K562 (cell line): ENCODE measurements around the gene MDK. TPM values are rescaled to one million over a fixed set of nuclear protein-coding genes. Genes with fewer than 3 reads are reported as not detected.
A peak's percentile ranks its signal among the peaks of the same experiment; 100 is the strongest.

Experiments
- ATF6 ChIP-seq: sonication (generic); formaldehyde crosslinking; IDR thresholded peaks from 2 replicates; pipeline ENCODE4 v1.4.0; 2020; ENCODE audit warnings: mild to moderate bottlenecking, missing genetic modification reagents
- CREB5 ChIP-seq: fragments of 250-450 bp; sonication (Bioruptor Pico); IDR thresholded peaks from 2 replicates; pipeline ENCODE4 v1.5.0; 2020; ENCODE audit warnings: mild to moderate bottlenecking
- CREBBP ChIP-seq: IDR thresholded peaks from one replicate; pipeline ENCODE4 v1.6.1; 2012; ENCODE audit warnings: low read depth, mild to moderate bottlenecking, control low read depth, inconsistent platforms, low read length
- DACH1 ChIP-seq: fragments of 450-650 bp; IDR thresholded peaks from 2 replicates; pipeline ENCODE4 v1.6.1; 2018; ENCODE audit not compliant: partially characterized antibody
- E2F3 ChIP-seq: fragments of 250-450 bp; sonication (Bioruptor Pico); IDR thresholded peaks from 2 replicates; pipeline ENCODE4 v1.4.0; 2020; ENCODE audit warnings: mild to moderate bottlenecking
- EGR1 ChIP-seq: fragments of 450-650 bp; conservative IDR thresholded peaks from 2 replicates; pipeline ENCODE4 v1.6.1; 2017; ENCODE audit warnings: mild to moderate bottlenecking
- HDAC1 ChIP-seq, 2 experiments: fragments of 450-650 bp; IDR thresholded peaks; 2 replicates each; pipeline ENCODE4 v1.6.1; 2016 to 2017; ENCODE audit warnings: inconsistent platforms in 1 of 2, mild to moderate bottlenecking in 1 of 2, moderate library complexity in 1 of 2
- HMGXB4 ChIP-seq: sonication (generic); formaldehyde crosslinking; IDR thresholded peaks from 2 replicates; pipeline ENCODE4 v1.8.1; 2023; ENCODE audit warnings: mild to moderate bottlenecking, missing genetic modification reagents
- NR2F6 ChIP-seq: fragments of 450-650 bp; formaldehyde crosslinking; IDR thresholded peaks from 2 replicates; pipeline ENCODE4 v1.4.0; 2020; ENCODE audit warnings: mild to moderate bottlenecking
- PML ChIP-seq: IDR thresholded peaks from 2 replicates; pipeline ENCODE4 v1.6.1; 2012; ENCODE audit warnings: low read length, inconsistent platforms
- PPARD ChIP-seq: fragments of 250-450 bp; sonication (Bioruptor Pico); IDR thresholded peaks from 2 replicates; pipeline ENCODE4 v1.8.0; 2022; ENCODE audit warnings: inconsistent platforms, mild to moderate bottlenecking, moderate library complexity
- RBM25 ChIP-seq: fragments of 200-400 bp; formaldehyde crosslinking; IDR thresholded peaks from 2 replicates; pipeline ENCODE4 v1.6.1; 2018; ENCODE audit warnings: low read length, low read depth, moderate library complexity; ENCODE audit not compliant: severe bottlenecking
- SRSF9 ChIP-seq: fragments of 200-400 bp; formaldehyde crosslinking; IDR thresholded peaks from 2 replicates; pipeline ENCODE4 v1.6.1; 2017; ENCODE audit warnings: low read depth, low read length, borderline replicate concordance
- TAF1 ChIP-seq: IDR thresholded peaks from 2 replicates; pipeline ENCODE4 v1.6.1; 2011; ENCODE audit warnings: mild to moderate bottlenecking, low read length, moderate library complexity; ENCODE audit not compliant: insufficient read depth, control insufficient read depth, severe bottlenecking; ENCODE audit errors: extremely low read depth
- TAF7 ChIP-seq: fragments of 450-650 bp; IDR thresholded peaks from 2 replicates; pipeline ENCODE4 v1.6.1; 2016; ENCODE audit warnings: missing genetic modification characterization, missing compliant biosample characterization
- TEAD2 ChIP-seq: fragments of 450-650 bp; IDR thresholded peaks from 2 replicates; pipeline ENCODE4 v1.6.1; 2016; ENCODE audit warnings: missing genetic modification characterization, control low read depth, missing compliant biosample characterization
- TEAD4 ChIP-seq, 2 experiments: sonication (generic) in 1 of 2; formaldehyde crosslinking in 1 of 2; IDR thresholded peaks; 2 replicates each; pipeline versions ENCODE4 v1.6.1 to v1.8.0; 2012 to 2022; ENCODE audit warnings: borderline replicate concordance in 1 of 2, inconsistent platforms in 1 of 2, low read length in 1 of 2, mild to moderate bottlenecking in 1 of 2, missing genetic modification reagents in 1 of 2
- ZFPM2 ChIP-seq: fragments of 250-450 bp; sonication (Bioruptor Pico); IDR thresholded peaks from 2 replicates; pipeline ENCODE4 v1.5.1; 2022; ENCODE audit warnings: mild to moderate bottlenecking
- ZNF133 ChIP-seq: fragments of 250-450 bp; sonication (Bioruptor Pico); IDR thresholded peaks from 2 replicates; pipeline ENCODE4 v1.4.0; 2020; ENCODE audit warnings: mild to moderate bottlenecking
- ZNF24 ChIP-seq: fragments of 450-650 bp; IDR thresholded peaks from 2 replicates; pipeline ENCODE4 v1.6.1; 2016
- ZNF263 ChIP-seq: sonication (generic); formaldehyde crosslinking; IDR thresholded peaks from 2 replicates; pipeline ENCODE4 v1.8.0; 2022; ENCODE audit warnings: mild to moderate bottlenecking, missing genetic modification reagents, borderline replicate concordance
- ZNF445 ChIP-seq: fragments of 250-450 bp; sonication (Bioruptor Pico); IDR thresholded peaks from 2 replicates; pipeline ENCODE4 v1.4.0; 2020; ENCODE audit warnings: low read depth, mild to moderate bottlenecking, moderate library complexity
- ZNF511 ChIP-seq: sonication (generic); formaldehyde crosslinking; IDR thresholded peaks from 2 replicates; pipeline ENCODE4 v1.8.0; 2022; ENCODE audit warnings: mild to moderate bottlenecking, missing genetic modification reagents
- ZNF551 ChIP-seq: fragments of 250-450 bp; sonication (Bioruptor Pico); IDR thresholded peaks from 2 replicates; pipeline ENCODE4 v1.5.0; 2021; ENCODE audit warnings: mild to moderate bottlenecking, moderate library complexity
- polyA plus RNA-seq, 8 experiments: library from polyadenylated mRNA; depleted of rRNA in 4 of 8; stranded (reverse) in 5 of 8; unstranded in 3 of 8; fragments of >200 nt; fragmentation: Nextera tagmentation in 2 of 8; fragmentation: Illumina TruSeq in 1 of 8; extraction: Ambion mirVana in 2 of 8; extraction: Trizol in 1 of 8; gene quantifications; 2 replicates each; pipeline versions ENCODE4 v1.2.1 to v1.2.3, GENCODE V29; 2011 to 2014; ENCODE audit warnings: inconsistent platforms in 1 of 8, missing spikeins in 1 of 8
- total RNA-seq, 7 experiments: library from RNA; depleted of rRNA in 6 of 7; stranded (reverse); fragments of >200 nt in 6 of 7; fragmentation: Illumina TruSeq in 2 of 7; extraction: Trizol in 2 of 7; gene quantifications; 2 replicates each; pipeline versions ENCODE4 v1.2.1 to v1.2.3, GENCODE V29; 2011 to 2021; ENCODE audit warnings: low replicate concordance in 1 of 7

The MDK gene
- total and polyA plus RNA-seq, 9 of the 15 experiments (the other 6 are each of a cell fraction or from before 2014, with no cell fraction given) = 20.7 to 700 (median 350) TPM

- no peak for TF ChIP-seq ZNF551 (CRISPR knock-in tag)
- TF ChIP-seq ZNF511 (CRISPR knock-in tag) = peak; percentile 99
- TF ChIP-seq HDAC1 (IDR thresholded peaks at IDR 0.05) = peak in 1 of 2 experiments; percentile 95; a peak in 2 of 4 replicates
- TF ChIP-seq ZNF133 (CRISPR knock-in tag) = no peak
- peak; percentile 83 for TF ChIP-seq ZNF263 (CRISPR knock-in tag)
- peak; percentile 99 for TF ChIP-seq EGR1
- TF ChIP-seq TAF7 (tag) = no peak
- no peak for TF ChIP-seq TEAD2 (tag)
- no peak for TF ChIP-seq E2F3 (CRISPR knock-in tag)
- no peak for TF ChIP-seq PML
- no peak for TF ChIP-seq NR2F6 (CRISPR knock-in tag)
- TF ChIP-seq DACH1 = no peak
- TF ChIP-seq TAF1 = no peak
- no peak for TF ChIP-seq ZNF445 (CRISPR knock-in tag)
- no peak for TF ChIP-seq CREB5 (CRISPR knock-in tag)
- TF ChIP-seq ZFPM2 (CRISPR knock-in tag) = no peak
- TF ChIP-seq CREBBP = no peak
- no peak for TF ChIP-seq PPARD (CRISPR knock-in tag)
- no peak for TF ChIP-seq SRSF9
- no peak for TF ChIP-seq TEAD4 (IDR thresholded peaks at IDR 0.05; ENCODE audit: low read length)
- TF ChIP-seq TEAD4 (CRISPR knock-in tag; IDR thresholded peaks at IDR 0.05; ENCODE audit: borderline replicate concordance) = no peak
- no peak for TF ChIP-seq RBM25
- TF ChIP-seq ATF6 (CRISPR knock-in tag) = peak; percentile 96; the same call in 1 of the 2 replicates
- no peak for TF ChIP-seq ZNF24
- 0 out of 2 replicates have a peak, but pooled peaks have one; percentile 71 for TF ChIP-seq HMGXB4 (CRISPR knock-in tag)
Observed at GRCh38 chr11:46392421-46393230, 11.2 kb downstream of the MDK start (continued).
